Right ventricle myocardium inferior (tissue), 1 donor: ENCODE data around the gene CCDC33. TPM values are rescaled to one million over a fixed set of nuclear protein-coding genes. Genes with fewer than 3 reads are reported as not detected.

ENCODE experiments used
- ATAC-seq: fragments of 200-7000 bp; cut with Tn5 transposase; one replicate; pipeline ENCODE4 v1.9.1; 2020; ENCODE audit warnings: mild to moderate bottlenecking, moderate library complexity
- DNase-seq: peaks from one replicate; pipeline ENCODE4 v3.0.0; 2021; ENCODE audit errors: missing footprints
- intact Hi-C: fragments of 100-400 bp; cut with DNase I; formaldehyde crosslinking; loops from one replicate; pipeline ENCODE4 v1.11.0; 2022
- total RNA-seq: library from RNA; stranded (reverse); fragmentation: NEBNext Ultra II Directional; extraction: Animal tissue kit (Norgen Biotek cat#: 25700); gene quantifications from one replicate; pipeline ENCODE4 v1.2.1, GENCODE V29; 2021
- donor health status: DM: no; HTN: yes; CAD: no; lungs with severe emphysema.

CCDC33 gene
- total RNA-seq, 1 donor from 2014 or later, result not detected

- ATAC-seq (no peak), DNase-seq (no peak)
- intact Hi-C loops, result no loop called here
These were observed 10.2 kb upstream of the CCDC33 start for GRCh38 chr15:74225928-74226327.

GRCh38 chr15:74226761-74227540, 9.2 kb upstream of the CCDC33 start:
- DNase-seq (no peak), ATAC-seq (no peak)
- intact Hi-C loops, result no loop called here

GRCh38 chr15:74227968-74228722, 8.0 kb upstream of the CCDC33 start:
- no peak for DNase-seq
- intact Hi-C loops, result no loop called here
- ATAC-seq, result no peak

GRCh38 chr15:74228723-74229081, 7.4 kb upstream of the CCDC33 start:
- intact Hi-C loops, result no loop called here
- no peak for ATAC-seq
- DNase-seq, result no peak

- DNase-seq, result no peak
- no peak for ATAC-seq
- intact Hi-C loops, result no loop called here
These were observed 6.4 kb upstream of the CCDC33 start for GRCh38 chr15:74229686-74230085.

GRCh38 chr15:74231475-74231874, 4.7 kb upstream of the CCDC33 start:
- ATAC-seq (no peak), DNase-seq (no peak)
- intact Hi-C loops, result no loop called here

GRCh38 chr15:74233373-74233772, 2.8 kb upstream of the CCDC33 start:
- intact Hi-C loops, result no loop called here
- DNase-seq (no peak), ATAC-seq (no peak)

GRCh38 chr15:74233851-74234597, 2.1 kb upstream of the CCDC33 start:
- ATAC-seq (no peak), DNase-seq (no peak)
- intact Hi-C loops, result no loop called here

GRCh38 chr15:74234598-74234875, 1.6 kb upstream of the CCDC33 start:
- intact Hi-C loops, result no loop called here
- DNase-seq (no peak), ATAC-seq (no peak)

- DNase-seq, result no peak
- ATAC-seq, result peak; percentile 13
- intact Hi-C loops, result no loop called here
These were observed 3.1 kb downstream of the CCDC33 start for GRCh38 chr15:74239051-74239705.

GRCh38 chr15:74240002-74240568, 4.0 kb downstream of the CCDC33 start:
- intact Hi-C loops, result no loop called here
- ATAC-seq, result peak; percentile 83

GRCh38 chr15:74240897-74241614, 4.9 kb downstream of the CCDC33 start:
- intact Hi-C loops, result no loop called here
- ATAC-seq (no peak), DNase-seq (no peak)

More at GRCh38 chr15:74240002-74240568, 4.0 kb downstream of the CCDC33 start:
- peak; percentile 89 for DNase-seq

GRCh38 chr15:74242441-74243185, 6.5 kb downstream of the CCDC33 start:
- intact Hi-C loops, result no loop called here
- peak; percentile 18 for DNase-seq
- no peak for ATAC-seq

GRCh38 chr15:74243431-74243830, 7.3 kb downstream of the CCDC33 start:
- ATAC-seq (no peak), DNase-seq (peak; percentile 4)
- intact Hi-C loops, result no loop called here

GRCh38 chr15:74244822-74245341, 8.8 kb downstream of the CCDC33 start:
- intact Hi-C loops, result no loop called here
- peak; percentile 20 for DNase-seq
- no peak for ATAC-seq

GRCh38 chr15:74245342-74245931, 9.3 kb downstream of the CCDC33 start:
- intact Hi-C loops, result no loop called here
- ATAC-seq (no peak), DNase-seq (peak; percentile 58)

- DNase-seq (no peak), ATAC-seq (no peak)
- intact Hi-C loops, result loop anchor here (5.0 kb wide), 1 partner anchor 52 kb away; no protein-coding TSS in a partner anchor
These were observed 14.1 kb downstream of the CCDC33 start for GRCh38 chr15:74250266-74250665.
